ENCODE results near the gene ARHGAP22. TPM values are rescaled to one million over a fixed set of nuclear protein-coding genes. Genes with fewer than 3 reads are reported as not detected.

ARHGAP22 gene
- total RNA-seq, 1 donor from 2014 or later: 3.5 TPM

DNA sequence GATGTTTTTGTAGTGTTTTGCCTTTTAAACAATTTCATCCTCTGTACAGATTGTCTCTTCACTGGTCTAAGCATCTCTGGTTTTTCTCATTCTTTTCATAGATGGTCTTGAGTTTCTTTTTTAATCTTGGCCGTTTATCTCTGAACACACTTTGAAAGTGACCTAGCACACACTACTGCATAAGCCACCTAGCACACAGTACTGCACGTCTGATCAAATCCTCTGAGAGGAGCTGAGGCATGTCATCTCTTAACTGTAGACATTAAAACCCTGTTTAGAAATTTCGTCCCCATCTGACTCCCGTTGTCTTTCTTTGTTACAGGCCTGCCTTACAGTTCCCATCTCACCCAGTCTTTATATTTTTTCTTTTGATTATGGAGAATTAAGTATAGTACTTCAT, 198.2 kb downstream of the ARHGAP22 start:
- DNase-seq (ENCODE audit: missing footprints) (no peak), ATAC-seq (no peak)
- intact Hi-C loops (cut with DNase I): no loop called here

GRCh38 chr10:48406204-48406603, 198.7 kb downstream of the ARHGAP22 start:
- intact Hi-C loops (cut with DNase I): no loop called here
- ATAC-seq (no peak), DNase-seq (ENCODE audit: missing footprints) (no peak)

DNA sequence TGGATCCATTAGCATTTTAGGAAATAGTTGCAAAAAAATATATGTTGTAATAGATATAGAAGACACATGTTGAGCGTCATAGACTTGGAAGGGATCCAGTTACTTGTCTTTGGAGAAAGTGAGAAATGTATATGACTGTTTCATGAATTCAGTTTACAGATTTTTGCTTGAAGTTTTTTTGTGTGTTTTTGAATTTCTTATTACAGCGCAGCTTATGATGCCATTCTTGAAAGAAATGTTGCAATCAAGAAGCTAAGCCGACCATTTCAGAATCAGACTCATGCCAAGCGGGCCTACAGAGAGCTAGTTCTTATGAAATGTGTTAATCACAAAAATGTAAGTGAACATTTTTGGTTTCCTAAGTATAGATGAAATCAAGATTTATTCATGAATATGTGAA, 200.2 kb downstream of the ARHGAP22 start:
- intact Hi-C loops (cut with DNase I): no loop called here
- DNase-seq (ENCODE audit: missing footprints): no peak
- ATAC-seq: no peak

GRCh38 chr10:48400850-48401220, 204.0 kb downstream of the ARHGAP22 start:
- ATAC-seq (no peak), DNase-seq (ENCODE audit: missing footprints) (no peak)
- intact Hi-C loops (cut with DNase I): no loop called here

DNA sequence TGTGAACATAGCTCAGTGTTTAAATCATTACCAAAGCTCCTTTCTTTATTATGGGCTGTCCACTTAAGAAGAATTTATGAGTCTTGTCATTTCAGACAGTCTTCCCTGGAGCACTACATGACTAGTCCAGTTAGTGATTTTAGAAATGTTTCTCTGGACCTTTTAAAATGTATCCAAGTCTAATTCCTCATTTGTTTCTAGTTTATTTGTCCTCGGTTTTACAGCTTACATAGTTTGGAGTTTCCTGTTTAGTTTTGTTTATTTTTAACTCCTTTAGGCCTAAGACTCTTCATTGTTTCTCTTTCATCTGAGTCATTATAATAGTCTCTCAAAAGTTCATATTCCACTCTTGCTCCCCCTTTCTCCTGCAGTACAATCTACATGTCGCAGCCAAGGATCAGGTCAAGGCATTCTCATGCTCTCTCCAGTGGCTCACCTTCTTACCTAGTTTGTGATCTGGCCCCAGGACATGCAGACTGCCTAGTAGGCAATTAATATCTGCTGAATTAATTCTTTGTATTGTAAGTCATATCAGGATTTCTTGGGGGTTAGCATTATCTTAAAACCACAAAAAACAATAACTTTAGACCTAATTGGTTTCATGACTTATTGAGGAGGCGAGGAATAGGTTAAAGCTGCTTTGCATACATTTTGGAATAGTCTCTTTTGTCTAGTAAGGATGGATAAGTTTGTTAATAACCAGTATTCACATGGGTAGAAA, 204.6 kb downstream of the ARHGAP22 start:
- DNase-seq (ENCODE audit: missing footprints) (no peak), ATAC-seq (no peak)
- intact Hi-C loops (cut with DNase I): no loop called here

DNA sequence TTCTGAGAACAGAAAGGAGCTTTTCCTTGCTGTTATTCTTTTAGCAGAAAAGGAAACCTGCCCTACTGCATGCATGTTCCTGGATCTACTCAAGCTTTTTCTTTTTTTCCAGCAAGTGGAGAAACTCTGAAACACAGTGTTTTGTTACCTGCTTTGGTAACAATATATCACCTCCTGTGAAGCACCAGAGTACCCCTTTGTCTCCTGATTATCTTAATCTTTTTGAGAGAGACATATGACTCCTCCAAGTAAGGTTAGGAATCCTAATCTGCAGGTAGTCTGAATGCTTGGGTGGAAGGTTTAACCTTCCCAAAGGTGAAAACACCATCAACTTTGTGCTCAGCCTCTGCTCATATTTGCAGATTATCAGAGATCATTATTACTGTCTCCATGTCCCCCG, 205.3 kb downstream of the ARHGAP22 start:
- intact Hi-C loops (cut with DNase I): no loop called here
- no peak for ATAC-seq
- no peak for DNase-seq (ENCODE audit: missing footprints)

- peak; percentile 34 for ATAC-seq
- intact Hi-C loops (cut with DNase I): no loop called here
Measured at GRCh38 chr10:48399056-48399541, 205.8 kb downstream of the ARHGAP22 start.

DNA sequence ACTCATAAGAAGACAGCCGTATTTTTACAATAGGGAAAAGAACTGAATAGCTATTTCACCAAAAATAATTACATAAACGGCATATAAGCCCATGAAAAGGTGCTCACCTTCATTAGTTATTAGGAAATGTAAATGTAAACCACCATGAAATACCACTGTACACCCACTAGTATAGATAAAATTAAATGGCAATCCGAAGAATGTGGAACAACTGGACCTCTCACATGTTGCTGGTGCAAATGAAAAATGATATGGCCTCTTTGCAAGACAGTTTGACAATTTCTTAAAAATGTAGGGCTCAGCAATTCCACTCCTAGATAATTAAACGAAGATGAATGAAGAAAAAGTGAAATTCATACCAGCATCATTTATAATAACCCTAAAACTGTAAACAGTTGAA, 206.6 kb downstream of the ARHGAP22 start:
- ATAC-seq (no peak), DNase-seq (ENCODE audit: missing footprints) (no peak)
- intact Hi-C loops (cut with DNase I): no loop called here

More at GRCh38 chr10:48399056-48399541, 205.8 kb downstream of the ARHGAP22 start:
- no peak for DNase-seq (ENCODE audit: missing footprints)

Other genes with a start within 250 kb of the ARHGAP22 start
- 2.5 TPM for gene WDFY4, start 79.8 kb upstream of the ARHGAP22 start, total RNA-seq